ENCODE measurements around the gene UVSSA. TPM values are rescaled to one million over a fixed set of nuclear protein-coding genes. Genes with fewer than 3 reads are reported as not detected.

UVSSA gene
- total RNA-seq, 1 experiment from 2014 or later = 26.3 TPM

GRCh38 chr4:1396806-1397455 is 49.9 kb downstream of the UVSSA start:
- no peaks in the 10 kb centered on the region for H3K36me3 ChIP-seq (ENCODE audit: control insufficient read depth, insufficient read depth, low read length)
- CTCF ChIA-PET = no interaction called here
- Mint-ChIP-seq H3K4me1 (ENCODE audit: low read depth, unreplicated experiment) (no peaks in the 10 kb centered on the region), H3K4me3 (ENCODE audit: unreplicated experiment) (no peak overlapping the region), H3K9me3 (ENCODE audit: unreplicated experiment) (no peaks in the 10 kb centered on the region), H3K27ac (ENCODE audit: unreplicated experiment) (no peak overlapping the region), H3K27me3 (ENCODE audit: insufficient read depth, unreplicated experiment) (no peaks in the 10 kb centered on the region), H3K36me3 (ENCODE audit: insufficient read depth, unreplicated experiment) (peaks cover 10% of the 10 kb centered on the region)
- intact Hi-C loops (cut with micrococcal nuclease; ENCODE audit: unreplicated experiment) = no loop called here
- no peak for DNase-seq
- POLR2A ChIA-PET = no interaction called here
- no peaks in the 10 kb centered on the region; the same call in 1 of the 2 replicates for H3K9me3 ChIP-seq
- no TSS peak for BruUV-seq (replicated peaks)
- no peak for TF ChIP-seq CTCF (IDR thresholded peaks at IDR 0.05; ENCODE audit: insufficient read depth in 1 of 2, low read depth in 1 of 2, low read length in 1 of 2, severe bottlenecking in 1 of 2, unreplicated experiment in 1 of 2)
- H3K4me1 ChIP-seq = no peaks in the 10 kb centered on the region
- no peak overlapping the region for H3K4me3 ChIP-seq (ENCODE audit: low read depth, low read length)
- H3K27me3 ChIP-seq (replicated peaks; ENCODE audit: control insufficient read depth, insufficient read depth, low read length) = no peaks in the 10 kb centered on the region

DNA sequence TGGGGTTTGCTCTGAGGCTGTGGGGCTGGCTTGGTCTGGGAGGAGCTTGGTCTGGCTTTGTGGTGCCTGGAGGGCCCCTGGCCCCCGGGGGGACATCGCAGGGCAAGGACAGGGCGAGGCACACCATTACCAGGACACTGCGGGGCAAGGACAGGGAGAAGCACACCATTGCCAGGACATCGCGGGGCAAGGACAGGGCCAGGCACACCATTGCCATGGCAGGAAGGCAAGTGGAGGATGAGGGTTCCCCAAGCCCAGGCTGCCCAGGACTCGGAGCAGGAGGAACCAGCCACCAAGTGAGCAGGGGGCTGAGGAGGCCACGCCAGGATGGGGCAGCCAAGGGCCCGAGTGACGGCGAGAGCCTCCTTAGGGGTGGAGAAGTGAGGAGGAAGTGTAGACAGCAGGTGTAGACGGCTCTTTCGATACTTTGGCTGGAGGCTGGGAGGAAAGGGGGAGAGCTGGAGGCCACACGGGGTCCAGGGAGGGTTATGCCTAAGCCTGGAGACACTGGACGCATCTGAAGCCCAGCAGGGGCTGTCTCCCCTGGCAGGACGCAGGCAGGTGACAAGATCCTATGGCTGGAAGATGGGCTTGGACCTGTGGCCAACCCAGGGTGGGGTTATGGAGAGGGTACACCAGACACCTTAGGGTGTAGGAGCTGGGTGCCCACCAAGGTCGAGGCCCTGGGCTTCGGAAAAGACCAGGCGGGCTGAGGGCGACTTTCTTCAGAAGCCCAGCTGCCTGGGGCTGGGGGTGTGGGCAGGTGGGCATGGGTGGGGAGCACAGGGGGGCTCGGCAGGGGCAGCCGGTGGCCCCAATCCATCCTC is 51.9 kb downstream of the UVSSA start:
- Mint-ChIP-seq H3K36me3 (ENCODE audit: insufficient read depth, unreplicated experiment) (peaks cover 10% of the 10 kb centered on the region), H3K9me3 (ENCODE audit: unreplicated experiment) (no peaks in the 10 kb centered on the region), H3K27ac (ENCODE audit: unreplicated experiment) (no peak overlapping the region), H3K27me3 (ENCODE audit: insufficient read depth, unreplicated experiment) (no peaks in the 10 kb centered on the region), H3K4me1 (ENCODE audit: low read depth, unreplicated experiment) (no peaks in the 10 kb centered on the region), H3K4me3 (ENCODE audit: unreplicated experiment) (no peak overlapping the region)
- no peaks in the 10 kb centered on the region for H3K4me1 ChIP-seq
- H3K9me3 ChIP-seq = no peaks in the 10 kb centered on the region; the same call in 1 of the 2 replicates
- BruUV-seq (replicated peaks) = no TSS peak
- no peak for DNase-seq
- intact Hi-C loops (cut with micrococcal nuclease; ENCODE audit: unreplicated experiment) = no loop called here
- no peak overlapping the region for H3K4me3 ChIP-seq (ENCODE audit: low read depth, low read length)
- H3K27me3 ChIP-seq (replicated peaks; ENCODE audit: control insufficient read depth, insufficient read depth, low read length) = no peaks in the 10 kb centered on the region
- POLR2A ChIA-PET = no interaction called here
- no peaks in the 10 kb centered on the region for H3K36me3 ChIP-seq (ENCODE audit: control insufficient read depth, insufficient read depth, low read length)
- no peak for TF ChIP-seq CTCF (IDR thresholded peaks at IDR 0.05; ENCODE audit: insufficient read depth in 1 of 2, low read depth in 1 of 2, low read length in 1 of 2, severe bottlenecking in 1 of 2, unreplicated experiment in 1 of 2)
- CTCF ChIA-PET = no interaction called here

DNA sequence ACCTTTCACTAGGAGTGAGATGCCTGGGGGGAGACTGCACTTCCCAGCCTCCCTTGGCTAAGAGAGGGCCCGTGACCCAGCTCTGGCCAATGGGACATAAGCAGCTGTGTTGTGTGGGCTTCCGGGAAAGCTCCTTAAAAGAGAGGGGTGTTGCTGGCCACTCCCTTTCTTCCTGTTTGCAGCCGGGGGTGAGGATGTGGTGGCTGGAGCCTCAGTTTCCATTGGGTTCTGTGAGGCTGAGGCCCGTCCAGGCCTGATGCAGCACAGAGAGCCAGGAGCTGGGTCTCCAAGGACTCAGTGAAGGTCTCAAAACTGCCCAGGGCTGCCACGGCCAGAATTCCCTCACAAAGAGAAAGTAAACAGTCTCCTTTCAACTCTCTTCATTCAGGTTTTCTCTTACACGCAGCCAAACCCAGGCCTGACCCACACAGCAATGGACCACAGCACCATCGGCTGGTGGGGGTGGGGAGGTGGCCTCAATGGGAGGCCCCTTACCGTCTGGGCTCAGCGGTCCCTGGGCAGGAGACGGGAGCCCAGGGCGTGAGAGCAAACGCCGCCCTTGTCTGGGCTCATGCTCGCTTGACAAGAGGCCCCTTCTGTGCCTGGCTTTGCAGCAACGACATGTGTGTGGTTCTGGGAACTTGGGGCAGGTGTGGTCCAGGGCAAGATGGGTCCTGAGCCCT is 52.6 kb downstream of the UVSSA start:
- Mint-ChIP-seq H3K27me3 (ENCODE audit: insufficient read depth, unreplicated experiment) (no peaks in the 10 kb centered on the region), H3K27ac (ENCODE audit: unreplicated experiment) (no peak overlapping the region), H3K4me1 (ENCODE audit: low read depth, unreplicated experiment) (no peaks in the 10 kb centered on the region), H3K4me3 (ENCODE audit: unreplicated experiment) (no peak overlapping the region), H3K9me3 (ENCODE audit: unreplicated experiment) (no peaks in the 10 kb centered on the region), H3K36me3 (ENCODE audit: insufficient read depth, unreplicated experiment) (peaks cover 10% of the 10 kb centered on the region)
- no peak for TF ChIP-seq CTCF (IDR thresholded peaks at IDR 0.05; ENCODE audit: insufficient read depth in 1 of 2, low read depth in 1 of 2, low read length in 1 of 2, severe bottlenecking in 1 of 2, unreplicated experiment in 1 of 2)
- intact Hi-C loops (cut with micrococcal nuclease; ENCODE audit: unreplicated experiment) = no loop called here
- Histone ChIP-seq H3K4me1 (no peaks in the 10 kb centered on the region), H3K9me3 (no peaks in the 10 kb centered on the region; the same call in 1 of the 2 replicates), H3K36me3 (ENCODE audit: control insufficient read depth, insufficient read depth, low read length) (no peaks in the 10 kb centered on the region), H3K4me3 (ENCODE audit: low read depth, low read length) (no peak overlapping the region), H3K27me3 (replicated peaks; ENCODE audit: control insufficient read depth, insufficient read depth, low read length) (no peaks in the 10 kb centered on the region)
- POLR2A ChIA-PET = no interaction called here
- no peak for DNase-seq
- no TSS peak for BruUV-seq (replicated peaks)
- CTCF ChIA-PET = no interaction called here
